SJCRH30 (cell line): ENCODE data around the gene SNAI3. TPM values are rescaled to one million over a fixed set of nuclear protein-coding genes. Genes with fewer than 3 reads are reported as not detected.
A peak's percentile ranks its signal among the peaks of the same experiment; 100 is the strongest.

Experiments
- DNase-seq, 2 experiments: peaks; one replicate each; pipeline ENCODE4 v3.0.0-alpha.2; 2015 to 2020
- H3K27ac ChIP-seq: fragments of 250-450 bp; sonication (Bioruptor Pico); 2 replicates; pipeline ENCODE4 v1.5.1; 2020; ENCODE audit warnings: mild to moderate bottlenecking, moderate library complexity
- H3K27me3 ChIP-seq: fragments of 250-450 bp; sonication (Bioruptor Pico); 2 replicates; pipeline ENCODE4 v1.5.1; 2020; ENCODE audit warnings: mild to moderate bottlenecking, moderate library complexity
- H3K36me3 ChIP-seq: fragments of 250-450 bp; sonication (Bioruptor Pico); 2 replicates; pipeline ENCODE4 v1.5.1; 2020; ENCODE audit warnings: mild to moderate bottlenecking, moderate library complexity
- H3K4me1 ChIP-seq: fragments of 250-450 bp; sonication (Bioruptor Pico); 2 replicates; pipeline ENCODE4 v1.5.1; 2020; ENCODE audit warnings: mild to moderate bottlenecking, moderate library complexity
- H3K4me3 ChIP-seq: fragments of 250-450 bp; sonication (Bioruptor Pico); 2 replicates; pipeline ENCODE4 v1.5.1; 2020; ENCODE audit warnings: mild to moderate bottlenecking, moderate library complexity
- H3K9me3 ChIP-seq: fragments of 250-450 bp; sonication (Bioruptor Pico); replicated peaks from 2 replicates; pipeline ENCODE4 v1.5.1; 2020; ENCODE audit warnings: mild to moderate bottlenecking, moderate library complexity
- total RNA-seq: library from RNA; depleted of rRNA; stranded (reverse); fragments of >200 nt; shearing (Covaris generic); gene quantifications from 2 replicates; pipeline ENCODE4 v1.2.3, GENCODE V29; 2014

The SNAI3 gene
- total RNA-seq, 1 experiment from 2014 or later = 0.47 TPM

- Histone ChIP-seq H3K36me3 (no peaks in the 10 kb centered on the region), H3K4me1 (no peaks in the 10 kb centered on the region), H3K27me3 (no peaks in the 10 kb centered on the region), H3K4me3 (no peak overlapping the region), H3K9me3 (no peaks in the 10 kb centered on the region), H3K27ac (no peak overlapping the region)
- no peak for DNase-seq
Measured at GRCh38 chr16:88694221-88695087, 8.1 kb upstream of the SNAI3 start.

GRCh38 chr16:88693420-88694177 is 7.3 kb upstream of the SNAI3 start:
- Histone ChIP-seq H3K4me1 (peaks cover 3% of the 10 kb centered on the region), H3K9me3 (no peaks in the 10 kb centered on the region), H3K36me3 (no peaks in the 10 kb centered on the region), H3K4me3 (no peak overlapping the region), H3K27me3 (no peaks in the 10 kb centered on the region), H3K27ac (no peak overlapping the region)
- DNase-seq = no peak

GRCh38 chr16:88692861-88693260 is 6.6 kb upstream of the SNAI3 start:
- H3K27ac ChIP-seq = no peak overlapping the region
- H3K4me1 ChIP-seq = peaks cover 10% of the 10 kb centered on the region
- no peaks in the 10 kb centered on the region for H3K9me3 ChIP-seq
- no peak overlapping the region for H3K4me3 ChIP-seq
- no peaks in the 10 kb centered on the region for H3K27me3 ChIP-seq
- no peak for DNase-seq
- no peaks in the 10 kb centered on the region for H3K36me3 ChIP-seq

- no peaks in the 10 kb centered on the region for H3K36me3 ChIP-seq
- no peak overlapping the region for H3K4me3 ChIP-seq
- no peaks in the 10 kb centered on the region for H3K27me3 ChIP-seq
- H3K9me3 ChIP-seq = no peaks in the 10 kb centered on the region
- no peak for DNase-seq
- H3K27ac ChIP-seq = no peak overlapping the region
- H3K4me1 ChIP-seq = peaks cover 19% of the 10 kb centered on the region
Measured at GRCh38 chr16:88691924-88692560, 5.7 kb upstream of the SNAI3 start.

DNA sequence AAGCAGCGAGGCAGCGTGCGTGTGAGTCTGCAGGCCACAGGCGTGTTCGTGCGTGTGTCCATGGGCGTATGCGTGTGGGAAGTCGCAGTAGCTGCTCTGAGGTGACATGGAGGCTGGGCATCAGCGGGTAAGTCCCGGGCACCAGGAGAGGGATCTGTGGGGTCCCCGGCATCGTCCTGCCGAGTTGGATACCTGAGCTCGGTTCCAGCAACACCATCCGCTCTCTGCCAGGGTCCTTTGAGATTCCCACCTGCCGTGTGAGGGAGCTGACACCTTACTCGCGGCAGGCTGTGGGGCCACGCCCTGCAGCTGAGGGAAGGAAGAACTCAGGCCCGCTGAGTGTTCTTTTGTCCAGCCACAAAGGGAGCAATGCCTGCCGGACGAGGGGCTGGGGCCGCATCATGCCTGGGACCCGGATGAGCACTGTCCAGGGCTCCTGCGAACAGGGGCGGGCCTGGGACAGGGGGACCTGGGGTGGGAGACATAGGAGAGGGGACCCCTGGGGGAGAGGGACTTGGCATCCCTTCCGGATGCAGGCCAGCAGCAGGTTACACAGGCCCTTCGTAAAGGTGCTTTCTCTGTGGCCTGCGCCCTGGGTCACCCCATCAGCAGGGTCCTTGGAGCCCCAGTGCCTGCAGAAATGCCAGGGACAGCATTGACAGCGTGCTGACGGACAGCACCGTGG is 5.0 kb upstream of the SNAI3 start:
- Histone ChIP-seq H3K27ac (no peak overlapping the region), H3K4me3 (no peak overlapping the region), H3K9me3 (no peaks in the 10 kb centered on the region), H3K27me3 (no peaks in the 10 kb centered on the region), H3K4me1 (peaks cover 22% of the 10 kb centered on the region), H3K36me3 (no peaks in the 10 kb centered on the region)
- no peak for DNase-seq

GRCh38 chr16:88690341-88691128 is 4.2 kb upstream of the SNAI3 start:
- no peaks in the 10 kb centered on the region for H3K36me3 ChIP-seq
- no peak overlapping the region for H3K4me3 ChIP-seq
- H3K27ac ChIP-seq = no peak overlapping the region
- H3K27me3 ChIP-seq = no peaks in the 10 kb centered on the region
- H3K9me3 ChIP-seq = no peaks in the 10 kb centered on the region
- peaks cover 22% of the 10 kb centered on the region for H3K4me1 ChIP-seq
- no peak for DNase-seq

- H3K36me3 ChIP-seq = no peaks in the 10 kb centered on the region
- no peaks in the 10 kb centered on the region for H3K27me3 ChIP-seq
- peak; percentile 46 to 51 for DNase-seq
- H3K9me3 ChIP-seq = no peaks in the 10 kb centered on the region
- no peak overlapping the region for H3K4me3 ChIP-seq
- H3K4me1 ChIP-seq = peaks cover 27% of the 10 kb centered on the region
- H3K27ac ChIP-seq = no peak overlapping the region
Measured at GRCh38 chr16:88688013-88688778, 1.9 kb upstream of the SNAI3 start.

- no peaks in the 10 kb centered on the region for H3K27me3 ChIP-seq
- no peaks in the 10 kb centered on the region for H3K9me3 ChIP-seq
- peak overlapping the region; percentile 80; the same call in 1 of the 2 replicates for H3K27ac ChIP-seq
- no peaks in the 10 kb centered on the region for H3K36me3 ChIP-seq
- DNase-seq = no peak
- H3K4me1 ChIP-seq = peaks cover 27% of the 10 kb centered on the region
- H3K4me3 ChIP-seq = no peak overlapping the region
Measured at GRCh38 chr16:88687676-88688012, 1.3 kb upstream of the SNAI3 start.

DNA sequence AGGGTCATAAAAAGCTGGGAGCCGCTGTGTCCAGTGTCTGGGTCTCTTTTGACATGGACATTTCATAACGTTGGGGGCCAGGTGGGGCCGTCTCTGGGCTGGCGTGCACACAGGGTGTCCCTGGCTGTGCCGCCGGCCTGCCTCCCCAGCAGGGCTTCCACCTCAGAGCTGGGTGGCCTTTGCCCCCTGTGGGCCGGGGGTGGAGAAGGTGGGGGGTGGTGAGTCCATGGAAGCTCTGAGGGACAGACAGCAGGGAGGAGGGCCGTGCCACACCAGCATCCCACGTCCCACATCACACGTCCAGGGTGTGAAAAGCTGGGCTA is 908 bp upstream of the SNAI3 start:
- Histone ChIP-seq H3K9me3 (no peaks in the 10 kb centered on the region), H3K4me1 (peaks cover 27% of the 10 kb centered on the region), H3K27me3 (no peaks in the 10 kb centered on the region), H3K4me3 (no peak overlapping the region; the same call in 1 of the 2 replicates), H3K36me3 (no peaks in the 10 kb centered on the region), H3K27ac (peak overlapping the region; percentile 80)
- no peak for DNase-seq

- no peaks in the 10 kb centered on the region for H3K27me3 ChIP-seq
- H3K4me1 ChIP-seq = peaks cover 27% of the 10 kb centered on the region
- H3K36me3 ChIP-seq = no peaks in the 10 kb centered on the region
- H3K4me3 ChIP-seq = peak overlapping the region; percentile 51
- no peaks in the 10 kb centered on the region for H3K9me3 ChIP-seq
- DNase-seq = no peak
- no peak overlapping the region for H3K27ac ChIP-seq
Measured at GRCh38 chr16:88686062-88686438, 257 bp downstream of the SNAI3 start.

DNA sequence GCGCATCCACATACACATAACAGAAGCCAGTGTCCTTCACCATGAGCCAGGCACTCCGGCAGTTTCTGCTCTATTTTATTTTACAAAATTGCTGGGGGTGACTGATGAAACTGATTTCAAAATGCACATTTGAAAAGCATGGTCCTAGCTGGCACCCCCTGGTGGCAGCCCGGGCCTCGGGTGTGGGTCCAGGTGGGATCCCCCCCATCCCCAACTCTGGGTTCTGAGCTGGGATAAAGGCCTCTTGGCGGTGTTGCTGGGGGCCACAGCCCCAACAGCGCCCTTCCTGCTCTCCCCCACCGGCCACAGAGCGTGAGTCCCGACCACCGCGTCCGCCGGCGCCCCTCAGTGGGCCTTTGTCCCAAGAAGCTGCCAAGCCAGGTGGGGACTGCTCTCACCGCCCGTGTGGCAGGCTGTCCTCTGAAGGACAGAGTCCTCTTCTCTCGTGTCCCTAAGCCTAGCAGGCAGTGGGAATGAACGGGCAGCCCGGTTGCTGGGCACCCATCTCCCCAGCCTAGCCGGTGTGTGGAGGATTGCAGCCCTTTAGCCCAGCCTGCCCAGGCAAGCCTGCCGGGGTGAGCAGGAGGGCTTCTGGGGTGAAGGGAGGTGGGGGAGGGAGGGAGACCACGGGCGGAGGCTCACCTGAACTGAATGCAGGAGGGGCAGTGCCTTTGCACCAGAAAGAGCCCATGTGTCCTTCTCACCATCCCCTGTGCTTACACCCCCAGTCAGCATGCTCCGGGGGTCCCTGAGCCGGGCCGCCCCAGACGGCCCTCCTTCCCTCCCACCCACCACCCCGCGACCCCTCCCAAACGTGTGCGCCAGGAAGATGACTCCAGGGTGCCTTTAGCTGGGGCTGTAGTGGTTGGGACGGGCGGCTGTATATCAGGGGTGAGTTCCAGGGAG is 898 bp downstream of the SNAI3 start:
- Histone ChIP-seq H3K36me3 (no peaks in the 10 kb centered on the region), H3K27me3 (no peaks in the 10 kb centered on the region), H3K9me3 (no peaks in the 10 kb centered on the region), H3K27ac (no peak overlapping the region), H3K4me1 (peaks cover 27% of the 10 kb centered on the region), H3K4me3 (peak overlapping the region; percentile 51)
- DNase-seq = peak in 1 of 2 experiments; percentile 24

DNA sequence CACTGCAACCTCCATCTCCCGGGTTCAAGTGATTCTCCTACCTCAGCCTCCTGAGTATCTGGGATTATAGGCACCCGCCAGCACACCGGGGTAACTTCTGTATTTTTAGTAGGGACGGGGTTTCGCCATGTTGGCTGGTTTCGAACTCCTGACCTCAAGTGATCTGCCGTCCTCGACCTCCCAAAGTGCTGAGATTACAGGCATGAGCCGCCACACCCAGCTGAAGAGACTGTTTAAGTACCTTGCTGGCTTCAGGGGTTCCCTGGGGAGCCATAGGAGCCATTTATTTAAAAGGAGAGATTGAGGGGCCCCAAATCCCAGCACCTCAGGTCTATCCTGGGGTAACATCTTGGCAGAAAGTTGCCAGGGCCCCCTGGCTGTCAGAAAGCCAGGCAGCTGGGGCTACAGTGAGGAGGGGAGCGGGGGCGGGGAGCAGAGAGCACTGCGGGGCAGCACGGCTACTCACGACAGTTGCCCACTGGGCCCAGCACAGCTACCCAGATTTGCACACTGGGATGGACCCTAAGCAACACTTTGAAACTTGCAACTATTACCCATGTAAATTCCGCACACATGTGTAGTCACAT is 1.6 kb downstream of the SNAI3 start:
- peaks cover 27% of the 10 kb centered on the region for H3K4me1 ChIP-seq
- no peaks in the 10 kb centered on the region for H3K36me3 ChIP-seq
- no peak overlapping the region for H3K27ac ChIP-seq
- H3K9me3 ChIP-seq = no peaks in the 10 kb centered on the region
- no peaks in the 10 kb centered on the region for H3K27me3 ChIP-seq
- no peak overlapping the region for H3K4me3 ChIP-seq
- no peak for DNase-seq
